ENCODE data around the gene C1QTNF8. TPM values are rescaled to one million over a fixed set of nuclear protein-coding genes. Genes with fewer than 3 reads are reported as not detected.

The C1QTNF8 gene
- total RNA-seq (not detected), polyA plus RNA-seq (not detected)

GRCh38 chr16:1096169-1097082 is at the start of gene C1QTNF8:
TSS of gene C1QTNF8 (minus strand) at chr16:1096244. CDS start at chr16:1094922, 1,322 bp downstream.
- no peaks in the 10 kb centered on the region for H3K9me3 ChIP-seq (ENCODE audit: control insufficient read depth in 1 of 2, low read length in 2 of 2)
- no peaks in the 10 kb centered on the region for H3K36me3 ChIP-seq (ENCODE audit: insufficient read depth, low read length)
- intact Hi-C loops (cut with micrococcal nuclease), result no loop called here
- ChIA-PET CTCF (ENCODE audit: partially characterized antibody) (no interaction called here), POLR2A (ENCODE audit: partially characterized antibody) (no interaction called here)
- Mint-ChIP-seq H3K9me3 (peaks cover 0 to 3% (median 0%) of the 10 kb centered on the region in 8 donors), H3K27ac (no peak within 1 kb of the TSS), H3K4me1 (peaks cover 0 to 2% (median 0%) of the 10 kb centered on the region in 4 donors), H3K4me3 (no peak within 1 kb of the TSS), H3K27me3 (peaks cover 2 to 3% of the 10 kb centered on the region in 2 donors), H3K36me3 (no peaks in the 10 kb centered on the region)
- no peaks in the 10 kb centered on the region for H3K4me1 ChIP-seq (ENCODE audit: insufficient read depth, low read length)
- H3K27me3 ChIP-seq (ENCODE audit: insufficient read depth, low read length), result no peaks in the 10 kb centered on the region
- H3K4me3 ChIP-seq (ENCODE audit: low read length in 2 of 2), result no peak within 1 kb of the TSS
- no peak within 1 kb of the TSS for H3K27ac ChIP-seq (ENCODE audit: low read depth, low read length)
- DNase-seq, result no peak

- Mint-ChIP-seq H3K36me3 (no peaks in the 10 kb centered on the region), H3K9me3 (peaks cover 0 to 8% (median 0%) of the 10 kb centered on the region in 8 donors), H3K4me1 (peaks cover 0 to 2% (median 0%) of the 10 kb centered on the region in 4 donors), H3K27me3 (peaks cover 0 to 3% of the 10 kb centered on the region in 2 donors), H3K4me3 (no peak overlapping the region), H3K27ac (no peak overlapping the region)
- no peak overlapping the region for H3K4me3 ChIP-seq (ENCODE audit: low read length in 2 of 2)
- no peaks in the 10 kb centered on the region for H3K27me3 ChIP-seq (ENCODE audit: insufficient read depth, low read length)
- DNase-seq, result no peak
- POLR2A ChIA-PET (ENCODE audit: partially characterized antibody), result no interaction called here
- H3K27ac ChIP-seq (ENCODE audit: low read depth, low read length), result no peak overlapping the region
- no peaks in the 10 kb centered on the region for H3K36me3 ChIP-seq (ENCODE audit: insufficient read depth, low read length)
- H3K4me1 ChIP-seq (ENCODE audit: insufficient read depth, low read length), result no peaks in the 10 kb centered on the region
- H3K9me3 ChIP-seq (ENCODE audit: control insufficient read depth in 1 of 2, low read length in 2 of 2), result no peaks in the 10 kb centered on the region
- intact Hi-C loops (cut with micrococcal nuclease), result no loop called here
- CTCF ChIA-PET (ENCODE audit: partially characterized antibody), result no interaction called here
These were observed 49.5 kb upstream of the C1QTNF8 start for GRCh38 chr16:1145383-1146100.

DNA sequence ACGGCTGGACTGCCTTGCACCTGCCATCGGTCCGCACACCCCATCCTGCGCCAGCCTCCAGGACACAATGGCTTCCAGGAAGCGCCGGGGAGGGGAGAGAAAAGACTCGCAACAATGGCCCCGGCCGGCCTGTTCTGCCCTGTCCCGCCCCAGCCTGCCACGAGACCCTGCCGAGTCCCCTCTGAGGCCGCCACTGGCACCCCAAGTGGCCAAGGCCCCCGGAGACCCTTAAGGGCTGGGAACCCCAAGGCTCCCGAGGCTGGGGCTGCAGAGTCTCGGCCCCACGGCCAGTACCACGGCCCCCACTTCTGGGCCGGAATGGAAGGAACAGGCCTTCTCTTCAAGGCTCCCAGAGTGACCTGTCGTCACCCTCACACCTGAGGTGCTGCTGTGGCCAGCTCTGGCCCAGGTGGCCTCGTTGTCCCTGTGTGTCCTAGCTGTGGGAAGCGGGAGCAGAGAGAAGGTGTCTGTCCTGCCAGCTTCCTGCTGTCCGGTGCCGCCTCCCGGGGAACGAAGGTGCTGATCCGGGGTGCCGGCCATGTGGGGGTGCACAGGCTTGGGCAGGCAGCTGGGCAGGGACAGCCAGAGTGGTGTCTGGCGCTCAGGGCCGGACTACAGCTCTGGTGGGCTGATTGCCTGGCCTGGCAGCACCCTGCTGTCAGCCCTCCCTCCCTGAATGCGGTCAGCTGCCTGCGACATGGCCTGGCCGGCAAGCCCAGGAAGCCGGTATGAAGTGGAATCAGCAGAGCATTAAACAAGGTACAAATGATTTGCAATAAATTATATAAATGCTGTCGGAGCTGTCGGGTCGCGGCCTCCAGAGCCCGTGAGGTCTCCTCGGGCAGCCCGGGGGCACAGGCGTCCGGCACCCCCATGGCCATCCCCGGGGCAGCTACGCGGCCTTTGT is 48.7 kb upstream of the C1QTNF8 start:
- H3K27ac ChIP-seq (ENCODE audit: low read depth, low read length), result no peak overlapping the region
- no peaks in the 10 kb centered on the region for H3K4me1 ChIP-seq (ENCODE audit: insufficient read depth, low read length)
- no peak overlapping the region for H3K27ac Mint-ChIP-seq
- no peak for DNase-seq
- H3K4me3 Mint-ChIP-seq, result no peak overlapping the region
- CTCF ChIA-PET (ENCODE audit: partially characterized antibody), result no interaction called here
- no peak overlapping the region for H3K4me3 ChIP-seq (ENCODE audit: low read length in 2 of 2)
- H3K36me3 Mint-ChIP-seq, result no peaks in the 10 kb centered on the region
- H3K36me3 ChIP-seq (ENCODE audit: insufficient read depth, low read length), result no peaks in the 10 kb centered on the region
- intact Hi-C loops (cut with micrococcal nuclease), result no loop called here
- H3K27me3 ChIP-seq (ENCODE audit: insufficient read depth, low read length), result no peaks in the 10 kb centered on the region
- H3K27me3 Mint-ChIP-seq, result peaks cover 2 to 3% of the 10 kb centered on the region in 2 donors
- no peaks in the 10 kb centered on the region for H3K9me3 ChIP-seq (ENCODE audit: control insufficient read depth in 1 of 2, low read length in 2 of 2)
- H3K4me1 Mint-ChIP-seq, result peaks cover 0 to 2% (median 0%) of the 10 kb centered on the region in 4 donors
- POLR2A ChIA-PET (ENCODE audit: partially characterized antibody), result no interaction called here
- H3K9me3 Mint-ChIP-seq, result peaks cover 0 to 8% (median 0%) of the 10 kb centered on the region in 8 donors

DNA sequence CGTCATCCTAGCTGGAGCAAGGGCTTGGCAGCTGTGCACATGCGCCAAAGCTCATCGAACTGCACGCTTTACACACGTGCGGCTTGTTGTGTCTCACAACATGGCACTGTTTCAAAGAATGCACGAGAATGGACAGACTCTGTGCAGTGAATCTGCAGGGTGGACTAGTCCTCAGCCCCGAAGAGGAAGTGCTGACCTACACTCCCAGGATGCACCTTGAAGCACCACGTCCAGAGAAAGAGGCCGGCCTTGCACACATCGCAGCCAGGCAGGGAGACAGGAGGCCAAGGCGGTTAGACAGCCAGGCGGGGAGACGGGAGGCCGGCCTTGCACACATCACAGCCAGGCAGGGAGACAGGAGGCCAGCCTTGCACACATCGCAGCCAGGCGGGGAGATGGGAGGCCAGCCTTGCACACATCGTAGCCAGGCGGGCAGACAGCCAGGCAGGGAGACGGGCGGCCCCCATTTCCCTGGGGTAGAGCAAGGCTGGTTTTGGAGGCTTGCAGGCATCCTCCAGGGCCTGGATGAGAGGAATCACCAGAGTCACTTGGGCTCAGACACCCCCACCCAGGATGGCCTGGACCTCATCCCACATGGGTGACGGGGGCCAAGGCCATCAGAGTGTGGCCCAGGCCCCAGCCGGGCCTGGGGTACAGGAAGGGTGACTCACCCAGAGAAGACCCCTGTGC is 47.9 kb upstream of the C1QTNF8 start:
- Mint-ChIP-seq H3K27me3 (peaks cover 2 to 3% of the 10 kb centered on the region in 2 donors), H3K36me3 (no peaks in the 10 kb centered on the region), H3K4me3 (no peak overlapping the region), H3K4me1 (peaks cover 0 to 2% (median 0%) of the 10 kb centered on the region in 4 donors), H3K27ac (no peak overlapping the region), H3K9me3 (peaks cover 0 to 8% (median 0%) of the 10 kb centered on the region in 8 donors)
- DNase-seq, result no peak
- Histone ChIP-seq H3K4me3 (ENCODE audit: low read length in 2 of 2) (no peak overlapping the region), H3K27me3 (ENCODE audit: insufficient read depth, low read length) (no peaks in the 10 kb centered on the region), H3K36me3 (ENCODE audit: insufficient read depth, low read length) (no peaks in the 10 kb centered on the region), H3K4me1 (ENCODE audit: insufficient read depth, low read length) (no peaks in the 10 kb centered on the region), H3K27ac (ENCODE audit: low read depth, low read length) (no peak overlapping the region), H3K9me3 (ENCODE audit: control insufficient read depth in 1 of 2, low read length in 2 of 2) (no peaks in the 10 kb centered on the region)
- intact Hi-C loops (cut with micrococcal nuclease), result no loop called here
- CTCF ChIA-PET (ENCODE audit: partially characterized antibody), result no interaction called here
- POLR2A ChIA-PET (ENCODE audit: partially characterized antibody), result no interaction called here

GRCh38 chr16:1142911-1143310 is 46.9 kb upstream of the C1QTNF8 start:
- H3K27me3 Mint-ChIP-seq, result peaks cover 2 to 3% of the 10 kb centered on the region in 2 donors
- POLR2A ChIA-PET (ENCODE audit: partially characterized antibody), result no interaction called here

GRCh38 chr16:1141716-1142115 is 45.7 kb upstream of the C1QTNF8 start:
- Histone ChIP-seq H3K9me3 (ENCODE audit: control insufficient read depth in 1 of 2, low read length in 2 of 2) (no peaks in the 10 kb centered on the region), H3K4me3 (ENCODE audit: low read length in 2 of 2) (no peak overlapping the region), H3K4me1 (ENCODE audit: insufficient read depth, low read length) (no peaks in the 10 kb centered on the region), H3K27ac (ENCODE audit: low read depth, low read length) (no peak overlapping the region), H3K27me3 (ENCODE audit: insufficient read depth, low read length) (no peaks in the 10 kb centered on the region), H3K36me3 (ENCODE audit: insufficient read depth, low read length) (no peaks in the 10 kb centered on the region)
- CTCF ChIA-PET (ENCODE audit: partially characterized antibody), result no interaction called here
- H3K4me3 Mint-ChIP-seq, result no peak overlapping the region
- H3K27me3 Mint-ChIP-seq, result peaks cover 2 to 3% of the 10 kb centered on the region in 2 donors
- POLR2A ChIA-PET (ENCODE audit: partially characterized antibody), result no interaction called here
- DNase-seq, result no peak
- H3K4me1 Mint-ChIP-seq, result peaks cover 0 to 2% (median 0%) of the 10 kb centered on the region in 4 donors
- intact Hi-C loops (cut with micrococcal nuclease), result no loop called here
- no peak overlapping the region for H3K27ac Mint-ChIP-seq
- H3K36me3 Mint-ChIP-seq, result no peaks in the 10 kb centered on the region
- H3K9me3 Mint-ChIP-seq, result peaks cover 0 to 1% (median 0%) of the 10 kb centered on the region in 8 donors

More at GRCh38 chr16:1142911-1143310, 46.9 kb upstream of the C1QTNF8 start:
- Mint-ChIP-seq H3K9me3 (peaks cover 0 to 7% (median under 1%) of the 10 kb centered on the region in 8 donors), H3K4me3 (no peak overlapping the region), H3K36me3 (no peaks in the 10 kb centered on the region), H3K4me1 (peaks cover 0 to 2% (median 0%) of the 10 kb centered on the region in 4 donors), H3K27ac (no peak overlapping the region)
- Histone ChIP-seq H3K36me3 (ENCODE audit: insufficient read depth, low read length) (no peaks in the 10 kb centered on the region), H3K4me1 (ENCODE audit: insufficient read depth, low read length) (no peaks in the 10 kb centered on the region), H3K27me3 (ENCODE audit: insufficient read depth, low read length) (no peaks in the 10 kb centered on the region), H3K9me3 (ENCODE audit: control insufficient read depth in 1 of 2, low read length in 2 of 2) (no peaks in the 10 kb centered on the region), H3K27ac (ENCODE audit: low read depth, low read length) (no peak overlapping the region), H3K4me3 (ENCODE audit: low read length in 2 of 2) (no peak overlapping the region)
- no peak for DNase-seq
- intact Hi-C loops (cut with micrococcal nuclease), result no loop called here
- CTCF ChIA-PET (ENCODE audit: partially characterized antibody), result no interaction called here
